ENCODE measurements around the gene IDI1.

Gene IDI1

GRCh38 chr10:1061930-1062774 is 13.2 kb upstream of the IDI1 start:
- H3K9ac ChIP-seq (ENCODE audit: low read length) = no peak overlapping the region
- no peak for DNase-seq

GRCh38 chr10:1059902-1060301 is 11.0 kb upstream of the IDI1 start:
- Histone ChIP-seq H3K36me3 (replicated peaks; ENCODE audit: insufficient read depth, low read length) (no peaks in the 10 kb centered on the region), H3K4me2 (ENCODE audit: low read depth, low read length) (no peak overlapping the region), H4K20me1 (ENCODE audit: insufficient read depth, low read length) (no peaks in the 10 kb centered on the region), H3K9ac (ENCODE audit: low read length) (no peak overlapping the region), H3F3A (ENCODE audit: insufficient read depth, low read length) (no peaks in the 10 kb centered on the region), H3K27me3 (replicated peaks; ENCODE audit: insufficient read depth, low read length) (no peaks in the 10 kb centered on the region), H3K79me2 (ENCODE audit: low read length) (peaks cover 78% of the 10 kb centered on the region), H2AFZ (ENCODE audit: low read length) (no peak overlapping the region), H3K4me3 (ENCODE audit: low read length) (no peak overlapping the region), H3K27ac (ENCODE audit: low read length) (no peak overlapping the region), H3K9me3 (replicated peaks; ENCODE audit: insufficient read depth, low read length) (no peaks in the 10 kb centered on the region), H3K9me2 (replicated peaks; ENCODE audit: insufficient read depth, low read length) (no peaks in the 10 kb centered on the region), H3K4me1 (ENCODE audit: low read length) (peaks cover 18% of the 10 kb centered on the region)
- DNase-seq = no peak
- TF ChIP-seq EZH2phosphoT487 (IDR thresholded peaks at IDR 0.05; ENCODE audit: low read length) (no peak), CTCF (IDR thresholded peaks at IDR 0.05; ENCODE audit: low read length) (no peak), EZH2 (optimal IDR thresholded peaks at IDR 0.05; ENCODE audit: low read depth, low read length) (no peak)

More at GRCh38 chr10:1061930-1062774, 13.2 kb upstream of the IDI1 start:
- Histone ChIP-seq H3K36me3 (replicated peaks; ENCODE audit: insufficient read depth, low read length) (no peaks in the 10 kb centered on the region), H3K27me3 (replicated peaks; ENCODE audit: insufficient read depth, low read length) (no peaks in the 10 kb centered on the region), H3K9me3 (replicated peaks; ENCODE audit: insufficient read depth, low read length) (no peaks in the 10 kb centered on the region), H3K27ac (ENCODE audit: low read length) (no peak overlapping the region), H3K4me2 (ENCODE audit: low read depth, low read length) (no peak overlapping the region), H2AFZ (ENCODE audit: low read length) (no peak overlapping the region), H3K9me2 (replicated peaks; ENCODE audit: insufficient read depth, low read length) (no peaks in the 10 kb centered on the region), H3K4me1 (ENCODE audit: low read length) (peaks cover 14% of the 10 kb centered on the region), H3K4me3 (ENCODE audit: low read length) (no peak overlapping the region), H3F3A (ENCODE audit: insufficient read depth, low read length) (no peaks in the 10 kb centered on the region), H4K20me1 (ENCODE audit: insufficient read depth, low read length) (no peaks in the 10 kb centered on the region), H3K79me2 (ENCODE audit: low read length) (peaks cover 59% of the 10 kb centered on the region)
- TF ChIP-seq EZH2 (optimal IDR thresholded peaks at IDR 0.05; ENCODE audit: low read depth, low read length) = no peak
- TF ChIP-seq CTCF (IDR thresholded peaks at IDR 0.05; ENCODE audit: low read length) = no peak
- no peak for TF ChIP-seq EZH2phosphoT487 (IDR thresholded peaks at IDR 0.05; ENCODE audit: low read length)

GRCh38 chr10:1058017-1058416 is 9.1 kb upstream of the IDI1 start:
- Histone ChIP-seq H3K27ac (ENCODE audit: low read length) (no peak overlapping the region), H3K36me3 (replicated peaks; ENCODE audit: insufficient read depth, low read length) (no peaks in the 10 kb centered on the region), H4K20me1 (ENCODE audit: insufficient read depth, low read length) (no peaks in the 10 kb centered on the region), H3K27me3 (replicated peaks; ENCODE audit: insufficient read depth, low read length) (no peaks in the 10 kb centered on the region), H3F3A (ENCODE audit: insufficient read depth, low read length) (no peaks in the 10 kb centered on the region), H3K9me2 (replicated peaks; ENCODE audit: insufficient read depth, low read length) (no peaks in the 10 kb centered on the region), H3K79me2 (ENCODE audit: low read length) (peaks cover 96% of the 10 kb centered on the region), H3K9ac (ENCODE audit: low read length) (no peak overlapping the region), H3K9me3 (replicated peaks; ENCODE audit: insufficient read depth, low read length) (no peaks in the 10 kb centered on the region), H3K4me2 (ENCODE audit: low read depth, low read length) (peak overlapping the region; percentile 73; the same call in 1 of the 2 replicates), H3K4me1 (ENCODE audit: low read length) (peaks cover 23% of the 10 kb centered on the region), H3K4me3 (ENCODE audit: low read length) (no peak overlapping the region), H2AFZ (ENCODE audit: low read length) (no peak overlapping the region)
- TF ChIP-seq CTCF (IDR thresholded peaks at IDR 0.05; ENCODE audit: low read length) (no peak), EZH2phosphoT487 (IDR thresholded peaks at IDR 0.05; ENCODE audit: low read length) (no peak), EZH2 (optimal IDR thresholded peaks at IDR 0.05; ENCODE audit: low read depth, low read length) (no peak)
- no peak for DNase-seq

Measured in MM.1S (cell line).